ENCODE results near the gene CD160. TPM values are rescaled to one million over a fixed set of nuclear protein-coding genes. Genes with fewer than 3 reads are reported as not detected.

CD160 gene
- total and polyA plus RNA-seq, 2 of the 4 experiments (the other 2 are of a cell fraction) = not detected

DNA sequence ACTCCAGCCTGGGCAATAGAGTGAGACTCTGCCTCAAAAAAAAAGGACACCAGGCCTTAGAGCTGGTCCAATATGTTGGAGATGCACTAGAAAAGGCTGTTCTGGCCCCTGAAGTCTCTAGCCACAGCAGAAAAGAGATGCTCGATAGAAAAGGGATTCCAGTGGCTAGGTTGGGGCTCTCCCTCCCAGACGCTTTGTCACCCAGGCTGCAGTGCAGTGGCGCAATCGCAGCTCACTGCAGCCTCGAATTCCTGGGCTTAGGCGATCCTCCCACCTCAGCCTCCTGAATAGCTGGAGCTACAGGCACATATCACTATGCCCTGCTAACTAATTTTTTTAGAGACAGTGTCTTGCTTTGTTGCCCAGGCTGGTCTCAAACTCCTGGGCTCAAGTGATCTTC is 30.4 kb upstream of the CD160 start:
- no peak overlapping the region for H3K14ac ChIP-seq (replicated peaks; ENCODE audit: low read depth, low read length)
- H4K91ac ChIP-seq (ENCODE audit: insufficient read depth, low read depth, low read length) = no peak overlapping the region
- BruUV-seq (replicated peaks) = no TSS peak
- ChIA-PET POLR2A (ENCODE audit: unreplicated experiment) (no interaction called here), CTCF (no interaction called here)
- peaks cover 7% of the 10 kb centered on the region for H3K9me1 ChIP-seq (ENCODE audit: insufficient read depth, low read length)
- no peak overlapping the region for H3K23ac ChIP-seq (ENCODE audit: low read depth, low read length)
- in situ Hi-C loops (cut with MboI; ENCODE audit: low sequenced_read_pairs) = no loop called here
- H3K4me2 ChIP-seq (ENCODE audit: low read depth, low read length) = no peak overlapping the region
- H2BK120ac ChIP-seq (ENCODE audit: low read depth, low read length) = no peak overlapping the region
- no peak overlapping the region for H3K18ac ChIP-seq (ENCODE audit: low read depth, low read length)
- no peak overlapping the region for H3K27ac ChIP-seq (ENCODE audit: insufficient read depth, low read length)
- dilution Hi-C loops (cut with HindIII; ENCODE audit: low sequenced_read_pairs, unreplicated experiment) = no loop called here
- no peaks in the 10 kb centered on the region for H3K36me3 ChIP-seq (ENCODE audit: control insufficient read depth, insufficient read depth, low read length)
- no peak overlapping the region for H2AK9ac ChIP-seq (replicated peaks; ENCODE audit: low read depth, low read length, poor library complexity)
- H3K4me3 ChIP-seq (ENCODE audit: insufficient read depth, low read depth, low read length) = no peak overlapping the region
- no peak overlapping the region for H3K56ac ChIP-seq (ENCODE audit: extremely low read depth, insufficient read depth, low read length)
- no peaks in the 10 kb centered on the region for H4K20me1 ChIP-seq (ENCODE audit: insufficient read depth, low read length)
- no peak overlapping the region for H4K8ac ChIP-seq (ENCODE audit: low read depth in 2 of 2, low read length in 2 of 2)
- no peak for DNase-seq
- no peak overlapping the region for H2AK5ac ChIP-seq (ENCODE audit: low read depth, low read length)
- no peak overlapping the region for H2AFZ ChIP-seq (replicated peaks; ENCODE audit: low read length, poor library complexity)
- H2BK20ac ChIP-seq (ENCODE audit: low read depth, low read length) = no peak overlapping the region
- no peaks in the 10 kb centered on the region for H3K27me3 ChIP-seq (ENCODE audit: control insufficient read depth, insufficient read depth, low read length)
- H3K4me1 ChIP-seq (ENCODE audit: control insufficient read depth, insufficient read depth, low read length) = peaks cover 10% of the 10 kb centered on the region; the same call in 1 of the 2 replicates
- WGBS, 2 experiments (ENCODE audit: extremely low coverage in 2 of 2, insufficient read length in 1 of 2) = 93% methylated on average over 6 of the region's 6 CpGs; no CpG with 5 or more reads in 1 of the 2 experiments
- H3K9me3 ChIP-seq (ENCODE audit: control insufficient read depth, insufficient read depth, low read length) = no peaks in the 10 kb centered on the region
- no peak overlapping the region for H2BK15ac ChIP-seq (ENCODE audit: low read depth, low read length)
- 0 out of 4 replicates have a peak, but pooled peaks cover 0 to 3% of the 10 kb centered on the region in 2 experiments for H3K79me1 ChIP-seq (ENCODE audit: low read depth in 1 of 2, low read length in 2 of 2)
- no peak overlapping the region for H3K4ac ChIP-seq (ENCODE audit: low read depth, low read length)
- intact Hi-C loops (cut with micrococcal nuclease) = no loop called here
- no peak overlapping the region for H3K9ac ChIP-seq (ENCODE audit: low read depth, low read length)
- ATAC-seq (ENCODE audit: low read depth) = no peak
- TF ChIP-seq NFE2L2 (IDR thresholded peaks at IDR 0.05; ENCODE audit: low read depth, low read length) (no peak), MXI1 (IDR thresholded peaks at IDR 0.05; ENCODE audit: borderline replicate concordance, low read depth, low read length) (no peak), MAFK (IDR thresholded peaks at IDR 0.05; ENCODE audit: low read depth, low read length) (no peak), BHLHE40 (IDR thresholded peaks at IDR 0.05; ENCODE audit: low read depth, low read length) (no peak), USF2 (IDR thresholded peaks at IDR 0.05; ENCODE audit: low read depth, low read length) (no peak), MAZ (IDR thresholded peaks at IDR 0.05; ENCODE audit: borderline replicate concordance, low read depth, low read length) (no peak), CHD1 (IDR thresholded peaks at IDR 0.05; ENCODE audit: low read depth, low read length) (no peak), RAD21 (IDR thresholded peaks at IDR 0.05; ENCODE audit: low read length) (no peak), RFX5 (IDR thresholded peaks at IDR 0.05; ENCODE audit: low read depth, low read length) (no peak), CTCF (conservative IDR thresholded peaks at IDR 0.05; ENCODE audit: low read depth, low read length) (no peak), FOS (IDR thresholded peaks at IDR 0.05; ENCODE audit: low read depth, low read length) (no peak), SMC3 (IDR thresholded peaks at IDR 0.05; ENCODE audit: low read depth, low read length) (no peak), POLR2A (IDR thresholded peaks at IDR 0.05; ENCODE audit: low read depth, low read length) (no peak), CEBPB (IDR thresholded peaks at IDR 0.05; ENCODE audit: low read depth, low read length) (no peak), RCOR1 (IDR thresholded peaks at IDR 0.05; ENCODE audit: insufficient replicate concordance, low read length) (no peak)
- TF ChIP-seq, protein P1, sequence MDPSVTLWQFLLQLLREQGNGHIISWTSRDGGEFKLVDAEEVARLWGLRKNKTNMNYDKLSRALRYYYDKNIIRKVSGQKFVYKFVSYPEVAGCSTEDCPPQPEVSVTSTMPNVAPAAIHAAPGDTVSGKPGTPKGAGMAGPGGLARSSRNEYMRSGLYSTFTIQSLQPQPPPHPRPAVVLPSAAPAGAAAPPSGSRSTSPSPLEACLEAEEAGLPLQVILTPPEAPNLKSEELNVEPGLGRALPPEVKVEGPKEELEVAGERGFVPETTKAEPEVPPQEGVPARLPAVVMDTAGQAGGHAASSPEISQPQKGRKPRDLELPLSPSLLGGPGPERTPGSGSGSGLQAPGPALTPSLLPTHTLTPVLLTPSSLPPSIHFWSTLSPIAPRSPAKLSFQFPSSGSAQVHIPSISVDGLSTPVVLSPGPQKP (IDR thresholded peaks at IDR 0.05; ENCODE audit: borderline replicate concordance, low read depth, low read length) = no peak
- H4K5ac ChIP-seq (ENCODE audit: low read depth, low read length) = no peak overlapping the region
- H2BK5ac ChIP-seq (ENCODE audit: low read depth, low read length, poor library complexity, severe bottlenecking) = no peak overlapping the region
